AG09309 (cell line): ENCODE data around the gene CCDC88B.

Experiments used
- DNase-seq: peaks from one replicate; pipeline ENCODE4 v3.0.0-alpha.2; 2010; ENCODE audit warnings: low read depth
- H3K4me3 ChIP-seq: 2 replicates; pipeline ENCODE4 v1.5.1; 2011; ENCODE audit warnings: mild to moderate bottlenecking, low read depth, low read length, moderate library complexity; ENCODE audit not compliant: control insufficient read depth
- CTCF ChIP-seq: IDR thresholded peaks from 2 replicates; pipeline ENCODE4 v1.5.1; 2011; ENCODE audit warnings: mild to moderate bottlenecking, low read depth, low read length, inconsistent platforms; ENCODE audit not compliant: insufficient read depth, control insufficient read depth; ENCODE audit errors: missing control alignments

The CCDC88B gene

GRCh38 chr11:64364435-64364834 lies 24.4 kb downstream of the CCDC88B start:
- DNase-seq, result no peak
- TF ChIP-seq CTCF, result no peak
- no peak overlapping the region for H3K4me3 ChIP-seq

- TF ChIP-seq CTCF, result no peak
- H3K4me3 ChIP-seq, result no peak overlapping the region
- no peak for DNase-seq
Measured at GRCh38 chr11:64364911-64365310, 24.9 kb downstream of the CCDC88B start.

GRCh38 chr11:64366751-64367150 lies 26.7 kb downstream of the CCDC88B start:
- DNase-seq, result no peak
- no peak for TF ChIP-seq CTCF
- no peak overlapping the region for H3K4me3 ChIP-seq

GRCh38 chr11:64367931-64368672 lies 28.1 kb downstream of the CCDC88B start:
- TF ChIP-seq CTCF, result no peak
- H3K4me3 ChIP-seq, result no peak overlapping the region
- no peak for DNase-seq

GRCh38 chr11:64368673-64369074 lies 28.7 kb downstream of the CCDC88B start:
- no peak for DNase-seq
- TF ChIP-seq CTCF, result no peak
- no peak overlapping the region for H3K4me3 ChIP-seq

DNA sequence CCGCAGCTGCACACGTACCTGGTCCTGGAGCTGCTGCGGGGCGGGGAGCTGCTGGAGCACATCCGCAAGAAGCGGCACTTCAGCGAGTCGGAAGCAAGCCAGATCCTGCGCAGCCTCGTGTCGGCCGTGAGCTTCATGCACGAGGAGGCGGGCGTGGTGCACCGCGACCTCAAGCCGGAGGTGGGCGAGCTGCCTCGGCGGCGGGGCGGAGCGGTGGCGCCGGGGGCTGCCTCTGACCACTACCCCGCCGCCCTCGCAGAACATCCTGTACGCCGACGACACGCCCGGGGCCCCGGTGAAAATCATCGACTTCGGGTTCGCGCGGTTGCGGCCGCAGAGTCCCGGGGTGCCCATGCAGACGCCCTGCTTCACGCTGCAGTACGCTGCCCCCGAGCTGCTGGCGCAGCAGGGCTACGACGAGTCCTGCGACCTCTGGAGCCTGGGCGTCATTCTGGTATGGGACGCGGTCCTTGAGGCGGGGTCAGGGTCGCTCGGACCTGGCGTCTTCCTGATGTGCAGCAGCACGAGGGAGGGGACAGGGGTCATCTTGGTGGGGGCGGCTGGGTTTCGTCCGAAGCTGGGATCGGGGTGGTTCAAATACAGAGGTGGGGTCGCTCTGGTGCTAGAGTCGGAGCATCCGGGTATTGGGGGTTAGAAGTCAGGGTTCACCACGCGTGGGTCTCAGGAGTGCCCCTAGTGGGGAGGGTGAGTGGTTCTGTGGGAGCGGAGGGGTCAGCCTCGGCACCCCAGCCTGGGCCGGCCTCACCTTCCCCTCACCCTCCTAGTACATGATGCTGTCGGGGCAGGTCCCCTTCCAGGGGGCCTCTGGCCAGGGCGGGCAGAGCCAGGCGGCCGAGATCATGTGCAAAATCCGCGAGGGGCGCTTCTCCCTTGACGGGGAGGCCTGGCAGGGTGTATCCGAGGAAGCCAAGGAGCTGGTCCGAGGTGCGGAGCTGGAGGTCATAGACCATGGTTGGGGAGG lies 29.7 kb downstream of the CCDC88B start:
- no peak overlapping the region for H3K4me3 ChIP-seq
- TF ChIP-seq CTCF, result no peak

More for the DNA sequence above, 29.7 kb downstream of the CCDC88B start:
- no peak for DNase-seq
